ENCODE data around the gene GPD2. TPM values are rescaled to one million over a fixed set of nuclear protein-coding genes. Genes with fewer than 3 reads are reported as not detected.

GPD2 gene
- 10 to 100 TPM in 4 of 5 experiments, 1 to 10 TPM in 1; 7.8 to 17.1 (median 11.6) TPM for total RNA-seq
- polyA plus RNA-seq = 1 to 10 TPM; 2.9 to 8.0 TPM
- total RNA-seq = 21.9 reads per million, percentile 52 among the genes with 10 or more reads in this experiment

DNA sequence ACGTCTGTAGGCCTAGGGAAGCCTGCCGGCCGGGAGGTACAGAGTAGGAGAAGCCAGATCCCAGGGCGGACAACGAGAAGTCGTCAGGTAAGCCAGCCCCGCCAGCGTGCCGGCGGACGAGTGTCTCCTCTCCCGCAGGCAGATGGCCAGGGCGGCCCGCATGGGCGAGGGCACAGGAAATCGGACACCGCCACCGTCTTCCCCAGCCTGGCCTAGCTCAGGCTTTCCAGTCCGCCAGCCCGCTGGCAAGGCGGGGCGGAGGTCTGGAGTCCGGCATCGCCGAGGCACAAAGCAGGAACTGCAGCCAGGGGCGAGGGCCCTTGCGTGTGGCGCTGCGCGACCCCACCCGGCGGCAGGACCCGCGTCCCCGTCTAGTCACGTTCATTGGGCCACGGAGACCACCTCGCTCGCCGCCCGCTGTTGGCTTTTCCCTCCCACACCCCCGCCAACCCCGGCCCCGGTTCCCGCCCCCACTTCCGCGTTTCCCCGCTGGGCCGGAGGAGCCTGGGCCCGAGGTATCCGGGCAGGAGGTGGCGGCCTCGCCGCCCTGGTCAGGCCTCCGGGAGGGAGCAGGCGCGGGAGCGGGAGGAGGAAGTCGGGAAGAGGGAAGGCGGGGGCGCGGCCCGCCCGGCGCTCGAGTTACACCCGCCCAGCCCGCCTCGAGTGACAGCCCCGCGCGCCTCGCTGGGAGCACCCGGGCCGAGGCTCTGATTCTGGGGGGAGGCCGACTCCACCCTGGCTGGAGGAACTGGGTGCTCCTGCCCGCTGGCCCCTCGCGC, at the start of gene GPD2:
Gene GPD2 (plus strand): TSS at position 662 of the 779 bp plus-strand sequence. CDS start 39,727 bp downstream, outside the sequence.
- peaks cover 16 to 18% of the 10 kb centered on the region in 2 donors for H3K4me1 ChIP-seq (ENCODE audit: control insufficient read depth in 2 of 2, insufficient read depth in 2 of 2, low read length in 2 of 2)
- H3K27me3 ChIP-seq (ENCODE audit: control insufficient read depth in 2 of 2, insufficient read depth in 2 of 2, low read length in 2 of 2) = no peaks in the 10 kb centered on the region
- peak; percentile 74 for ATAC-seq
- Mint-ChIP-seq H3K27ac (peak within 1 kb of the TSS; percentile 93 to 98 (median 95)), H3K27me3 (no peaks in the 10 kb centered on the region), H3K9me3 (no peaks in the 10 kb centered on the region), H3K36me3 (peaks cover 0 to 10% (median 0%) of the 10 kb centered on the region in 5 donors), H3K4me1 (peaks cover 25 to 51% (median 38%) of the 10 kb centered on the region in 7 donors), H3K4me3 (peak within 1 kb of the TSS; percentile 87 to 100 (median 98))
- H3K9me3 ChIP-seq (ENCODE audit: control insufficient read depth in 2 of 3, low read length in 3 of 3) = no peaks in the 10 kb centered on the region
- intact Hi-C loops (cut with micrococcal nuclease) = loop anchor here (1.0 to 10.0 kb wide), 7 partner anchors 35 to 1439 kb away; partner anchors contain the start of genes ACVR1 (in 1 of the 2) and NR4A2 (in 1 of the 2)
- peak within 1 kb of the TSS; percentile 71 for H3K27ac ChIP-seq (ENCODE audit: low read depth, low read length)
- POLR2A ChIA-PET = interaction anchor here (0.9 to 5.8 kb wide), 5 partner anchors 35 to 101 kb away, joined by 3 to 33 read pairs (median 12); no protein-coding TSS in a partner anchor
- peak within 1 kb of the TSS; percentile 72 for H3K4me3 ChIP-seq (ENCODE audit: low read length)
- CTCF ChIA-PET = interaction anchor here (0.9 kb wide), 1 partner anchor 35 kb away, joined by 4 read pairs; no protein-coding TSS in a partner anchor
- no peaks in the 10 kb centered on the region for H3K36me3 ChIP-seq (ENCODE audit: control insufficient read depth in 2 of 3, insufficient read depth in 3 of 3, low read length in 3 of 3)
- DNase-seq = peak; percentile 37 to 71 (median 58)

DNA sequence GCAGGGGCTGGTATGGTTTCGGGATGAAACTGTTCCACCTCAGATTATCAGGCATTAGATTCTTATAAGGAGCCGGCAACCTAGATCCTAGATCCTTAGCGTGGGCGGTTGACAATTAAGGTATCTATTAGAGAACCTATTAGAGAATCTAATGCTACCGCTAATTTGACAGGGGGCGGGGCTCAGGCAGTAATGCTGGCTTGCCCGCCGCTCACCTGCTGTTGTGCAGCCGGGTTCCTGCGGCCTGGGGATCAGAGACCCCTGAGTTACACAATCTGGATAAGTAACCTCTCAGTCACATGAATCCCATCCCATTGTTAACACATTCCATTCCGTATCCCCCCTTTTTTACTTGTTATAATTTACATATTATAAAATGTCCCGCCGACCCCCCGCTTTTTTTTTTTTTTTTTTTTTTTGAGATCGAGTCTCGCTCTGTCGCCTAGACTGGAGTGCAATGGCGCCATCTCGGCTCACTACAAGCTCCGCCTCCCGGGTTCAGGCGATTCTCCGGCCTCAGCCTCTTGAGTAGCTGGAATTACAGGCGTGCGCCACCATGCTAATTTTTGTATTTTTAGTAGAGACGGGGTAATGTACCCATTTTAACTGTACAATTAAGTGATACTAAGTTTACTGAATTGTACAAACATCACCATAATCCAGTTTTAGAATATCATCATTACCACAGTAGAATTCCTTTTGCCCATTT, 42.0 kb upstream of the GPD2 start:
- no peaks in the 10 kb centered on the region for H3K27me3 ChIP-seq (ENCODE audit: control insufficient read depth in 2 of 2, insufficient read depth in 2 of 2, low read length in 2 of 2)
- no peaks in the 10 kb centered on the region for H3K36me3 Mint-ChIP-seq
- ChIA-PET POLR2A (interaction anchor here (1.5 kb wide), 1 partner anchor 54 kb away, joined by 3 read pairs; no protein-coding TSS in a partner anchor), CTCF (interaction anchor here (0.7 kb wide), 1 partner anchor 1234 kb away, joined by 4 read pairs; the partner anchor contains the start of gene ACVR1C)
- no peaks in the 10 kb centered on the region for H3K4me1 ChIP-seq (ENCODE audit: control insufficient read depth in 2 of 2, insufficient read depth in 2 of 2, low read length in 2 of 2)
- intact Hi-C loops (cut with micrococcal nuclease) = no loop called here
- H3K4me1 Mint-ChIP-seq = peaks cover 9 to 21% (median 13%) of the 10 kb centered on the region in 7 donors
- no peak overlapping the region for H3K27ac Mint-ChIP-seq
- H3K27me3 Mint-ChIP-seq = peaks cover 0 to 3% (median 0%) of the 10 kb centered on the region in 5 donors
- DNase-seq (no peak), ATAC-seq (no peak)
- no peaks in the 10 kb centered on the region for H3K36me3 ChIP-seq (ENCODE audit: control insufficient read depth in 2 of 3, insufficient read depth in 3 of 3, low read length in 3 of 3)
- H3K4me3 Mint-ChIP-seq = peak overlapping the region in 2 of 10 donors; percentile 8 to 23
- H3K27ac ChIP-seq (ENCODE audit: low read depth, low read length) = no peak overlapping the region
- H3K4me3 ChIP-seq (ENCODE audit: low read length) = no peak overlapping the region
- H3K9me3 ChIP-seq (ENCODE audit: control insufficient read depth in 2 of 3, low read length in 3 of 3) = no peaks in the 10 kb centered on the region
- no peaks in the 10 kb centered on the region for H3K9me3 Mint-ChIP-seq

DNA sequence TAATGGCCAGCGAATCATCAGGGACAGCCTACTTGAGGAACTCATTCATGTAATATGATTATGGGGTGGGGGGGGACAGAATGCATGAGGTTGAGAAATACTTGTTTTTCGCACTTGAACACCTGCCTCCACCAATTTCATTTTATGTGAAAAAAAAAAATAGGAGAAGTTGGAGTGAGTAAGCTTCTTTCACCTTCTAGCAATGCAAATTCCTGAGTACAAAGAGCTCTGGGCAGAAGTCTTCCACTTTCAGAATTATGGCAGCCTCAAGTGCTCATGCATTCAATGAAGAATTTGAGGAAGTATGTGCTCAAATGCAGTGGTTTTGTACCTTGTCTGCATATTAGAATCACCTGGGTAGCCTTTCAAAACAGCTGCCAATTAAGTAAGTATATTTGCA, 40.1 kb upstream of the GPD2 start:
- Histone ChIP-seq H3K36me3 (ENCODE audit: control insufficient read depth in 2 of 3, insufficient read depth in 3 of 3, low read length in 3 of 3) (peaks cover 0 to 7% (median 0%) of the 10 kb centered on the region in 3 experiments), H3K4me3 (ENCODE audit: low read length) (no peak overlapping the region), H3K27me3 (ENCODE audit: control insufficient read depth in 2 of 2, insufficient read depth in 2 of 2, low read length in 2 of 2) (no peaks in the 10 kb centered on the region), H3K4me1 (ENCODE audit: control insufficient read depth in 2 of 2, insufficient read depth in 2 of 2, low read length in 2 of 2) (peaks cover 5 to 6% of the 10 kb centered on the region in 2 donors), H3K9me3 (ENCODE audit: control insufficient read depth in 2 of 3, low read length in 3 of 3) (no peaks in the 10 kb centered on the region), H3K27ac (ENCODE audit: low read depth, low read length) (no peak overlapping the region)
- peaks cover 0 to 6% (median 0%) of the 10 kb centered on the region in 5 donors for H3K27me3 Mint-ChIP-seq
- intact Hi-C loops (cut with micrococcal nuclease) = no loop called here
- DNase-seq (no peak), ATAC-seq (no peak)
- CTCF ChIA-PET = interaction anchor here (0.6 kb wide), 1 partner anchor 43 kb away, joined by 3 read pairs; no protein-coding TSS in a partner anchor
- POLR2A ChIA-PET = no interaction called here
- H3K9me3 Mint-ChIP-seq = peaks cover 0 to 10% (median 0%) of the 10 kb centered on the region in 11 donors
- peaks cover 16 to 35% (median 23%) of the 10 kb centered on the region in 7 donors for H3K4me1 Mint-ChIP-seq
- H3K4me3 Mint-ChIP-seq = no peak overlapping the region
- no peak overlapping the region for H3K27ac Mint-ChIP-seq
- peaks cover 0 to 6% (median 0%) of the 10 kb centered on the region in 5 donors for H3K36me3 Mint-ChIP-seq

DNA sequence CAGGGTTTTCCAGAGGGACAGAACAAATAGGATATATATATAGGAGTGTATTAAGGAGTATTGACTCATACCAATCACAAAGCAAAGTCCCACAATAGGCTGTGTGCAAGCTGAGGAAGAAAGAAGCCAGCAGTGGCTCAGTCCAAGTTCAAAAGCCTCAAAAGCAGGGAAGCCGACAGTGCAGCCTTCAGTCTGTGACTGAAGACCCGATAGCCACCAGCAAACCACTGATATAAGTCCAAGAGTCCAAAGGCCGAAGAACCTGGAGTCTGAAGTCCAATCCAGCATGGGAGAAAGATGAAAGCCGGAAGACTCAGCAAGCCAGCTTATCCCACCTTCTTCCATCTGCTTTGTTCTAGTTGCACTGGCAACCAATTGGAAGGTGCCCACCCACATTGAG, 39.0 kb upstream of the GPD2 start:
- peak overlapping the region in 1 of 10 donors; percentile 41 for H3K4me3 Mint-ChIP-seq
- POLR2A ChIA-PET = no interaction called here
- peaks cover 5 to 6% of the 10 kb centered on the region in 2 donors for H3K4me1 ChIP-seq (ENCODE audit: control insufficient read depth in 2 of 2, insufficient read depth in 2 of 2, low read length in 2 of 2)
- H3K27me3 Mint-ChIP-seq = peaks cover 0 to 6% (median 0%) of the 10 kb centered on the region in 5 donors
- H3K36me3 ChIP-seq (ENCODE audit: control insufficient read depth in 2 of 3, insufficient read depth in 3 of 3, low read length in 3 of 3) = peaks cover 0 to 7% (median 0%) of the 10 kb centered on the region in 3 experiments
- ATAC-seq (no peak), DNase-seq (no peak)
- H3K9me3 Mint-ChIP-seq = peaks cover 0 to 10% (median 0%) of the 10 kb centered on the region in 11 donors
- intact Hi-C loops (cut with micrococcal nuclease) = no loop called here
- H3K27ac Mint-ChIP-seq = peak overlapping the region in 3 of 9 donors; percentile 38 to 59 (median 41)
- no peak overlapping the region for H3K27ac ChIP-seq (ENCODE audit: low read depth, low read length)
- H3K4me3 ChIP-seq (ENCODE audit: low read length) = no peak overlapping the region
- CTCF ChIA-PET = no interaction called here
- no peaks in the 10 kb centered on the region for H3K27me3 ChIP-seq (ENCODE audit: control insufficient read depth in 2 of 2, insufficient read depth in 2 of 2, low read length in 2 of 2)
- H3K36me3 Mint-ChIP-seq = peaks cover 0 to 6% (median 0%) of the 10 kb centered on the region in 5 donors
- peaks cover 16 to 39% (median 23%) of the 10 kb centered on the region in 7 donors for H3K4me1 Mint-ChIP-seq
- no peaks in the 10 kb centered on the region for H3K9me3 ChIP-seq (ENCODE audit: control insufficient read depth in 2 of 3, low read length in 3 of 3)

DNA sequence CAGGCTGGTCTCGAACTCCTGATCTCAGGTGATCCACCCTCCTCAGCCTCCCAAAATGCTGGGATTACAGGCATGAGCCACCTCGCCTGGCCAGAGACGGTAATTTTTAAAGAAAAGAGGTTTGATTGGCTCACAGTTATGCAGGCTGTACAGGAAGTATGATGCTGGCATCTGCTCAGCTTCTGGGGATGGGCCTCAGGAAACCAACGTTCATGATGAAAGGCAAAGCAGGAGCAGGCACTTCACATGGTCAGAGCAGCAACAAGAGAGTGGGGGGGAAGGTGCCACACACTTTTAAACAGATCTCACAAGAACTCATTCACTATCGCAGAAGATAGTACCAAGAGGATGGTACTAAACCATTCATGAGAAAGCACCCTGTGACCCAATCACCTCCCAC, 38.0 kb upstream of the GPD2 start:
- ChIA-PET CTCF (interaction anchor here (0.6 kb wide), 1 partner anchor 68 kb away, joined by 3 read pairs; no protein-coding TSS in a partner anchor), POLR2A (interaction anchor here (0.7 kb wide), 1 partner anchor 50 kb away, joined by 4 read pairs; no protein-coding TSS in a partner anchor)
- H3K27me3 Mint-ChIP-seq = peaks cover 0 to 6% (median 0%) of the 10 kb centered on the region in 5 donors
- DNase-seq (no peak), ATAC-seq (no peak)
- H3K36me3 ChIP-seq (ENCODE audit: control insufficient read depth in 2 of 3, insufficient read depth in 3 of 3, low read length in 3 of 3) = peaks cover 0 to 7% (median 0%) of the 10 kb centered on the region in 3 experiments
- H3K4me3 Mint-ChIP-seq = peak overlapping the region in 8 of 10 donors; percentile 21 to 93 (median 54)
- no peaks in the 10 kb centered on the region for H3K27me3 ChIP-seq (ENCODE audit: control insufficient read depth in 2 of 2, insufficient read depth in 2 of 2, low read length in 2 of 2)
- H3K9me3 Mint-ChIP-seq = peaks cover 0 to 10% (median 0%) of the 10 kb centered on the region in 11 donors
- intact Hi-C loops (cut with micrococcal nuclease) = no loop called here
- H3K27ac Mint-ChIP-seq = peak overlapping the region in 4 of 9 donors; percentile 5 to 60 (median 46)
- no peak overlapping the region for H3K27ac ChIP-seq (ENCODE audit: low read depth, low read length)
- H3K9me3 ChIP-seq (ENCODE audit: control insufficient read depth in 2 of 3, low read length in 3 of 3) = no peaks in the 10 kb centered on the region
- H3K4me1 Mint-ChIP-seq = peaks cover 16 to 39% (median 23%) of the 10 kb centered on the region in 7 donors
- peaks cover 0 to 6% (median 0%) of the 10 kb centered on the region in 5 donors for H3K36me3 Mint-ChIP-seq
- H3K4me3 ChIP-seq (ENCODE audit: low read length) = no peak overlapping the region
- H3K4me1 ChIP-seq (ENCODE audit: control insufficient read depth in 2 of 2, insufficient read depth in 2 of 2, low read length in 2 of 2) = peaks cover 5 to 6% of the 10 kb centered on the region in 2 donors
